NB4 (cell line): ENCODE results near the gene SUSD6.
"Not testable (repeated sequence)": the region's sequence is repeated elsewhere in the genome, so short reads cannot be mapped to it uniquely, and the experiment has no call there.

Experiments used
- DNase-seq: peaks from one replicate; pipeline ENCODE4 v3.0.0; 2010; ENCODE audit warnings: low read depth
- H3K4me3 ChIP-seq: one replicate; pipeline ENCODE4 v1.5.1; 2011; ENCODE audit warnings: mild to moderate bottlenecking, low read depth, low read length, moderate library complexity
- MYC ChIP-seq: IDR thresholded peaks from 2 replicates; pipeline ENCODE4 v1.6.1; 2011; ENCODE audit warnings: low read depth, low read length
- POLR2A ChIP-seq: IDR thresholded peaks from 2 replicates; pipeline ENCODE4 v1.6.1; 2011; ENCODE audit warnings: mild to moderate bottlenecking; ENCODE audit not compliant: insufficient read length; ENCODE audit errors: extremely low read depth
- TF ChIP-seq, protein P1 (sequence below): IDR thresholded peaks from 2 replicates; pipeline ENCODE4 v1.6.1; 2011; ENCODE audit warnings: low read depth, low read length
- TF ChIP-seq, protein P2 (sequence below): IDR thresholded peaks from one replicate; pipeline ENCODE4 v1.5.1; 2012; ENCODE audit warnings: low read depth, low read length

SUSD6 gene

DNA sequence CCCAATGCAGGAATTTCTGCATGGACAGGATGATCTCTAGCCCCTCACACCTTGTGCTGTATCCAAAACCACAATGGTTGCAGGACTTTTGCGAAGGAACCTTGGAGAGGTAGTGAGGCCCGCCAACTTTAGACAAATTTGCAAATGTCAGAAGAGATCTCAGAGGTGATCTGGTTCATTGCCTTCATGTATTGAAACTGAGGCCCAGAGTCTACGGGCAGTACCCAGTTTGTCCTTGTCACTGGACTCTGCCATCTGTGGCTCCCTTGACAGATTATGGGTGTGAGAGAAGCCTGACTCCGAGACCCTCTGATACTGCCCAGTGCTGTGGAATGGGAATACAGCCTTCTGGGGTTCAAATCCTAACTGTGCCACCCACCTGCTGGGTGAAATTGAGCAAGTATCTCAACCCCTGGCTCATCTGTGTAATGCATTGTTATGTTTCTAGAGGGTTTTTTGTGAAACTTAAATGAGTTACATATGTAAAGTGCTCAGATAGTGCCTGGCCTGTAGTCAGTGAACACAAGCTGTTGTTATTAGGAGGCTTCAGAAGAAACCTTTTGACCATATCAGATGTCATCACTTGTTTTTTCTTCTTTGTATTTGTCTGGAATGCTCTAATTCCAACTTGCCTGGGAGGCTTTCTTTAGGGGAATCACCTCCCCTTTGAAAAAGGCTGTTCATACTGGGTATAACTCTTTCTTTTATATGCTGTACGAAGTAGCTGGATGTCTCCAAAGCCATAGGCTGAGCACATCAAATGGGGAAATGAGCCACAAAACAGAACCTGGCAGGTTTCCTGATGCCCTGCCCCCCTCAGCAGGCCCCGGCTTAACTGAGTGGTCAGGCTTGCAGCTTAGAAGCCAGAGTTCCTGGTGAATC is 84.2 kb downstream of the SUSD6 start:
- H3K4me3 ChIP-seq, result no peak overlapping the region
- TF ChIP-seq POLR2A (no peak), MYC (no peak)
- TF ChIP-seq, protein P1, sequence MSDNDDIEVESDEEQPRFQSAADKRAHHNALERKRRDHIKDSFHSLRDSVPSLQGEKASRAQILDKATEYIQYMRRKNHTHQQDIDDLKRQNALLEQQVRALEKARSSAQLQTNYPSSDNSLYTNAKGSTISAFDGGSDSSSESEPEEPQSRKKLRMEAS, result no peak
- TF ChIP-seq, protein P2, sequence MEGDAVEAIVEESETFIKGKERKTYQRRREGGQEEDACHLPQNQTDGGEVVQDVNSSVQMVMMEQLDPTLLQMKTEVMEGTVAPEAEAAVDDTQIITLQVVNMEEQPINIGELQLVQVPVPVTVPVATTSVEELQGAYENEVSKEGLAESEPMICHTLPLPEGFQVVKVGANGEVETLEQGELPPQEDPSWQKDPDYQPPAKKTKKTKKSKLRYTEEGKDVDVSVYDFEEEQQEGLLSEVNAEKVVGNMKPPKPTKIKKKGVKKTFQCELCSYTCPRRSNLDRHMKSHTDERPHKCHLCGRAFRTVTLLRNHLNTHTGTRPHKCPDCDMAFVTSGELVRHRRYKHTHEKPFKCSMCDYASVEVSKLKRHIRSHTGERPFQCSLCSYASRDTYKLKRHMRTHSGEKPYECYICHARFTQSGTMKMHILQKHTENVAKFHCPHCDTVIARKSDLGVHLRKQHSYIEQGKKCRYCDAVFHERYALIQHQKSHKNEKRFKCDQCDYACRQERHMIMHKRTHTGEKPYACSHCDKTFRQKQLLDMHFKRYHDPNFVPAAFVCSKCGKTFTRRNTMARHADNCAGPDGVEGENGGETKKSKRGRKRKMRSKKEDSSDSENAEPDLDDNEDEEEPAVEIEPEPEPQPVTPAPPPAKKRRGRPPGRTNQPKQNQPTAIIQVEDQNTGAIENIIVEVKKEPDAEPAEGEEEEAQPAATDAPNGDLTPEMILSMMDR, result no peak
- DNase-seq, result peak; percentile 32

DNA sequence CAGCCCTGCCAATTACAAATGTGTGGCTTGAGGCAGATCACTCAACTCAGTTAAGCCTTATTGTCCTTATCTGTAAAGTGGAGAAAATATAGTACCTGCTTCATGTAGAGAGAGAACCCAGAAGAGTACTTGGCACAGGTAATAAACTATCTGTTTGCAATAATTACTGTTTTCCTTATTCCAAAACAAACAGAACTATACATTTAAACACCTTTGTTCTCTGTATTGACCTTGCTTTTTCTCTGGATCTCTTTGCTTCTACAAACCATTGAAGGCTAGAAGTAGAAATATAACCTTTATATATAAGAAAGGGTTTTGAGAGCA is 84.8 kb downstream of the SUSD6 start:
- H3K4me3 ChIP-seq, result no peak overlapping the region
- DNase-seq, result no peak
- TF ChIP-seq POLR2A (no peak), MYC (no peak)
- TF ChIP-seq, protein P2, result no peak
- TF ChIP-seq, protein P1, result no peak

DNA sequence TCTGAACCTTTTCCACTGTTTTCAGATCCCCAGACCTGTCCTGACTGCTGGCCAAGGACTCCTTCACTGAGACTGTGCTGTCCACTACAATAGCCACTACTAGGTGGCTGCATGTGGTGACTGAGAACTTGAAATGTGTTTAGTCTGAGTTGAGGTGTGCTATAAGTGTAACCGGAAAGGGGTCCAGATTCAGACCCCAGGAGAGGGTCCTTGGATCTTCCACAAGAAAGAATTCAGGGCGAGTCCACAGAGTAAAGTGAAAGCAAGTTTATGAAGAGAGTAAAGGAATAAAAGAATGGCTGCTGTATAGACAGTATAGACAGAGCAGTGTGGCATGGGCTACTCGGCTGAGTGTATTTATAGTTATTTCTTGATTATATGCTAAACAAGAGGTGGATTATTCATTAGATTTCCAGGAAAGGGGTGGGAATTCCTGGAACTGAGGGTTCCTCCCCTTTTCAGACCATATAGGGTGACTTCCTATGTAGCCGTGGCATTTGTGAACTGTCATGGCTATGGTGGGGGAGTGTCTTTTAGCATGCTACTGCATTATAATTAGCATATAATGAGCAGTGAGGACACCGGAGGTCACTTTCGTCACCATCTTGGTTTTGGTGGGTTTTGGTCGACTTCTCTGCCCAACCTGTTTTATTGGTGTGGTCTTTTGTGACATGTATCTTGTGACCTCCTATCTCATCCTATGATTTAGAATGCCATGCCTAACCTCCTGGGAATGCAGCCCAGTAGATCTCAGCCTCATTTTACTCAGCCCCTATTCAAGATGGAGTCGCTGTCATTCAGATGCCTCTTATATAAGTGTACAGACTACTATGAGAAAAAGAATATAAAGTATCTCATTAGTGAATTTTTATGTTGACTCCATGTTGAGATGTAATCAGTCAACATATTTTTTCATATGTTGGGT is 85.5 kb downstream of the SUSD6 start:
- no peak overlapping the region for H3K4me3 ChIP-seq
- no peak for DNase-seq
- TF ChIP-seq MYC (no peak), POLR2A (no peak)
- TF ChIP-seq, protein P2, result no peak
- TF ChIP-seq, protein P1, result no peak

DNA sequence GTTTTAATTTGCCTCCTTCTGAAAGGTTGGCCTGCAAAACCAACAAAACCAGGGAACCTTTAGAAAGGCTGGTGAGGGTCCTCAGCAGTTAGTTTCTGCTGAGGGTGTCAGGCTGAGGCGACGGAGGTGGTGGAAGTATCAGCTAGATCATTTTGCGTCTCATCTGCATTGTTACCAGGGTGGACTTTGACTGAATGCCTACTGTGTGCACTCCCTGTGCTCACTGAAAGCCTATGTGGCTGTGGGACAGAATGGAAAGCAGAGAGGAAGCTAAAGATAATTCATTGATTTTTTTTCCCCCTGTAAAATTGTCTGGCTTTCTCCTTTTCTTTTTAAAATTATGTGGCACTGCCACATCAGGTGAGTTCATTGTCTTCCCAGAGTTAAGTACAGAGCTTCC is 87.2 kb downstream of the SUSD6 start:
- no peak for DNase-seq

DNA sequence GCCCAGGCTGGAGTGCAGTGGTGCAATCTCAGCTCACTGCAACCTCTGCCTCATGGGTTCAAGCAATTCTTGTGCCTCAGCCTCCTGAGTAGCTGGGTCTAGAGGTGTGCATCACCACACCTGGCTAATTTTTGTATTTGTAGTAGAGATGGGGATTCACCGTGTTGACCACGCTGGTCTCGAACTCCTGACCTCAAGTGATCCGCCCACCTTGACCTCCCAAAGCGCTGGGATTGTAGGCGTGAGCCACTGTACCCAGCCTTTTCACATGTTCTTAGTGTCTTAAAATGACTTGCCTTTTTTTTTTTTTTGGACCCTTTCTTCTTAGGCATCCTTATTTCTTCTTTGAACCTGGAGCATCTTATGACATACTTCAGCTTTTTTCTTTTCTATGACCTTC is 87.8 kb downstream of the SUSD6 start:
- not testable (repeated sequence) for H3K4me3 ChIP-seq, DNase-seq

More for the DNA sequence above, 87.2 kb downstream of the SUSD6 start:
- no peak overlapping the region for H3K4me3 ChIP-seq
- TF ChIP-seq MYC, result no peak
- TF ChIP-seq POLR2A, result no peak
- TF ChIP-seq, protein P1, result no peak
- TF ChIP-seq, protein P2, result no peak

DNA sequence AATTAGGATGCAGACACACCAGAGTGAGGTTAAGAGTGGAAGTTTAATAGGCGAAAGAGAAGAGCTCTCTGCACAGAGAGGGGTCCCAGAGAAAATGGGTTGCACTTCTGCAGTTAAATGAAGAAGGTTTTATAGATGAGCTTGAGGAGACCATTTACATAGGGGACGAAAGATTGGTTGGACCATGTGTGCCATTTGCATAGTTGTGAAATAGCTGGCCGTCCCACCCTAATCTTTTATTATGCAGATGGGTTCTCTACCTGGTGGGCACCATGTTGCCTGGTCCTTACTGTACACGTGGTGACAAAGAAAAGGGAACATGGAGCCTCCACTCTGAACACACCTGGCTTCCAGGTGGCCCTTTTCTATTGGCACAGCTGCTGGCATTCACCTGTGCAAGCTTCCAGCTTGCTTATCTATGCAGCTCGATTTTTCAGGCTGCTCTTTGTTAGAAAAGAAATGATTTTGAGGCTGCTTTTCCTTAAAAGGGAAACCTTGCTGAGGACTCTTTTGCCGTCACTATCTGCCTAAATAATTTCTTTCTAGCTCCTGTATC is 88.4 kb downstream of the SUSD6 start:
- no peak for DNase-seq
- TF ChIP-seq, protein P1, result no peak
- TF ChIP-seq POLR2A, result no peak
- no peak for TF ChIP-seq MYC
- TF ChIP-seq, protein P2, result no peak
- H3K4me3 ChIP-seq, result no peak overlapping the region
